Neutrophil (primary cell): ENCODE measurements around the gene GNAS-AS1.

Experiments used
- H3K27ac ChIP-seq: fragments of 200-600 bp; sonication (generic); 2 replicates; pipeline ENCODE4 v1.5.1; 2016; ENCODE audit warnings: mild to moderate bottlenecking, moderate library complexity
- H3K27me3 ChIP-seq: fragments of 200-600 bp; sonication (generic); 2 replicates; pipeline ENCODE4 v1.6.0; 2016; ENCODE audit warnings: mild to moderate bottlenecking
- H3K36me3 ChIP-seq: fragments of 200-600 bp; sonication (generic); 2 replicates; pipeline ENCODE4 v1.5.1; 2017
- H3K4me1 ChIP-seq, 2 experiments: fragments of 200-600 bp in 1 of 2; sonication (generic) in 1 of 2; 1 replicate in 1 of 2; 2 replicates in 1 of 2; pipeline versions ENCODE4 v1.5.1 to v1.6.1; 2013 to 2016; ENCODE audit warnings: low read depth in 1 of 2, low read length in 1 of 2, mild to moderate bottlenecking in 1 of 2, moderate library complexity in 1 of 2; ENCODE audit not compliant: control insufficient read depth in 1 of 2, insufficient read depth in 1 of 2
- H3K4me3 ChIP-seq, 2 experiments: fragments of 200-600 bp in 1 of 2; sonication (generic) in 1 of 2; 1 replicate in 1 of 2; 2 replicates in 1 of 2; pipeline ENCODE4 v1.5.1; 2013 to 2016; ENCODE audit warnings: low read depth in 1 of 2, low read length in 1 of 2, mild to moderate bottlenecking in 1 of 2, moderate library complexity in 1 of 2
- H3K9me3 ChIP-seq: fragments of 200-600 bp; sonication (generic); 2 replicates; pipeline ENCODE4 v1.5.1; 2016
- TF ChIP-seq, protein P1 (sequence below): fragments of 200-600 bp; sonication (generic); IDR thresholded peaks from 2 replicates; pipeline ENCODE4 v1.5.1; 2016; ENCODE audit warnings: antibody characterized with exemption

GNAS-AS1 gene

GRCh38 chr20:58837717-58838116, 13.0 kb downstream of the GNAS-AS1 start:
- TF ChIP-seq, protein P1, sequence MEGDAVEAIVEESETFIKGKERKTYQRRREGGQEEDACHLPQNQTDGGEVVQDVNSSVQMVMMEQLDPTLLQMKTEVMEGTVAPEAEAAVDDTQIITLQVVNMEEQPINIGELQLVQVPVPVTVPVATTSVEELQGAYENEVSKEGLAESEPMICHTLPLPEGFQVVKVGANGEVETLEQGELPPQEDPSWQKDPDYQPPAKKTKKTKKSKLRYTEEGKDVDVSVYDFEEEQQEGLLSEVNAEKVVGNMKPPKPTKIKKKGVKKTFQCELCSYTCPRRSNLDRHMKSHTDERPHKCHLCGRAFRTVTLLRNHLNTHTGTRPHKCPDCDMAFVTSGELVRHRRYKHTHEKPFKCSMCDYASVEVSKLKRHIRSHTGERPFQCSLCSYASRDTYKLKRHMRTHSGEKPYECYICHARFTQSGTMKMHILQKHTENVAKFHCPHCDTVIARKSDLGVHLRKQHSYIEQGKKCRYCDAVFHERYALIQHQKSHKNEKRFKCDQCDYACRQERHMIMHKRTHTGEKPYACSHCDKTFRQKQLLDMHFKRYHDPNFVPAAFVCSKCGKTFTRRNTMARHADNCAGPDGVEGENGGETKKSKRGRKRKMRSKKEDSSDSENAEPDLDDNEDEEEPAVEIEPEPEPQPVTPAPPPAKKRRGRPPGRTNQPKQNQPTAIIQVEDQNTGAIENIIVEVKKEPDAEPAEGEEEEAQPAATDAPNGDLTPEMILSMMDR, result no peak
- Histone ChIP-seq H3K4me3 (no peak overlapping the region), H3K9me3 (no peaks in the 10 kb centered on the region), H3K27ac (no peak overlapping the region), H3K27me3 (peaks cover 97% of the 10 kb centered on the region), H3K36me3 (no peaks in the 10 kb centered on the region), H3K4me1 (no peaks in the 10 kb centered on the region)

- Histone ChIP-seq H3K27me3 (peaks cover 93% of the 10 kb centered on the region), H3K9me3 (no peaks in the 10 kb centered on the region), H3K36me3 (no peaks in the 10 kb centered on the region), H3K27ac (no peak overlapping the region), H3K4me1 (no peaks in the 10 kb centered on the region), H3K4me3 (no peak overlapping the region)
- TF ChIP-seq, protein P1, result no peak
These were observed 14.0 kb downstream of the GNAS-AS1 start for GRCh38 chr20:58836616-58837204.

DNA sequence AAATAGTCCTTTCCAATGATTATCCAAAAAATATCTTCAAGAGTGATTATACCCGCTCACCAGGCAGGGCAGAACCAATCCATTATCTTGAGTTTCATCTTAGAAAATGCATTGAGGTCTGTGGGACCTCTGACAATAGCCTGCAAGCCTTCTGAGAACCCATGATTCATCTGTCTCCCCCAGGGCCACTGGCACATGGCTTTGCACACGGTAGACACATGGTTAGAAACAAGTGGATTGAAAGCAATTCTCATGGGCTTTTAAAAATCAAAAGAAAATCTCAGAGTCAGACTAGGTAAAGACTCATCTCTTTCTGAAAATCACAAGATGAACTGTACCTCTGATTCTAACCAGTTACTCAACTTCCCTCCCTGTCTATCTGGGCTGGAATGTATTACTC, 15.5 kb downstream of the GNAS-AS1 start:
- H3K36me3 ChIP-seq, result no peaks in the 10 kb centered on the region
- H3K9me3 ChIP-seq, result no peaks in the 10 kb centered on the region
- TF ChIP-seq, protein P1, result no peak
- H3K27me3 ChIP-seq, result peaks cover 78% of the 10 kb centered on the region
- H3K4me1 ChIP-seq, result no peaks in the 10 kb centered on the region
- no peak overlapping the region for H3K4me3 ChIP-seq
- no peak overlapping the region for H3K27ac ChIP-seq

DNA sequence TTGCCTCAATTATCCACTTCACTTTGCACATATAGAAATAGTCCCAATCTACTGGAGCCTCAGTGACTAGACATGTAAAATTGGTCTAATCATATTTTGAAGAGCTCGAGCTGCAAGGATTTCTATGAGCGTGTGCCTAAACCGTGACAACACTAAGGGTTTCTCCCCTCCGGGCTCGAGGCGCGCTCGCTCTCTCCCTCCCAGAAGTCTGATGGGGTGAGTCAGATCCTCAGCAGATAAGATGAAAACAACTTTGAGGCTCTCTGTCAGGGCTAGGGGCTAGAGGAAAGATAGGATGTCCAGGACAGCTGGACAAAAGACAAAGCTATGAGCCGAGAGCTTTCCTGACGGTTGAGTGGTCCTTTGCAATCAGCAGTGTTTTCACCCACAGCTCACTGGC, 16.8 kb downstream of the GNAS-AS1 start:
- H3K36me3 ChIP-seq, result no peaks in the 10 kb centered on the region
- H3K4me1 ChIP-seq, result no peaks in the 10 kb centered on the region
- H3K4me3 ChIP-seq, result no peak overlapping the region
- TF ChIP-seq, protein P1, result no peak
- peaks cover 68% of the 10 kb centered on the region for H3K27me3 ChIP-seq
- no peaks in the 10 kb centered on the region for H3K9me3 ChIP-seq
- no peak overlapping the region for H3K27ac ChIP-seq

DNA sequence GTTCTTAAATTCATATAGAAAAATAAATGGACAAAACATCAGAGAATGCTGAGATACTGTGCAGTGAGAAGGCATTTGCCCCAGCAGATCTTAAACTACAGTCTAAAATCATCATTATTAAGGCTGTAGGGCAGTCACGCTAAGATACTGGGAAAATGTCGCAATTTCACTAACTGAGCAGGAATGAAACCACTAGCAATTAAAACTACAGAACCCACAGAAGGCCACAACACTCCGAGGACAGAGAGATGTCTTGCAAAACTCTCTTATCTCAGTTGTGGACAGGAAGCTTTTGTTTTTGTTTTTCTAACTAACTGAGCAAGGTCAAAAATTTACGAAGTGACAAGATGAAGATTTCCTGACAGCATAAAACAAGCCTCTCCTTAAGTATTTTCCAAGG, 18.2 kb downstream of the GNAS-AS1 start:
- TF ChIP-seq, protein P1, result no peak
- Histone ChIP-seq H3K27me3 (peaks cover 54% of the 10 kb centered on the region), H3K4me3 (no peak overlapping the region), H3K9me3 (no peaks in the 10 kb centered on the region), H3K36me3 (no peaks in the 10 kb centered on the region), H3K27ac (no peak overlapping the region), H3K4me1 (no peaks in the 10 kb centered on the region)
